Pancreas (tissue), 10 donors: ENCODE results near the gene LRBA. TPM values are rescaled to one million over a fixed set of nuclear protein-coding genes. Genes with fewer than 3 reads are reported as not detected.

ENCODE experiments used
- ATAC-seq, 4 donors: fragments of 200-7000 bp; cut with Tn5 transposase; one replicate each; pipeline versions ENCODE4 v1.8.0 to v1.9.1; 2020; ENCODE audit warnings: mild to moderate bottlenecking in 4 of 4, moderate library complexity in 4 of 4
- DNase-seq, 6 donors: peaks; one replicate each; pipeline ENCODE4 v3.0.0-alpha.2; 2020
- FAIRE-seq: peaks from 2 replicates; lab custom pipeline; 2012; peaks lifted over from hg19 to GRCh38; lab: Jason Lieb, UNC
- H3K27ac ChIP-seq, 4 donors: fragments of 200-600 bp; sonication (generic); 1 replicate in 3 of 4; 2 replicates in 1 of 4; pipeline versions ENCODE4 v1.5.0 to v1.8.0; 2020
- H3K27me3 ChIP-seq, 4 donors: fragments of 200-600 bp; one replicate each; pipeline ENCODE4 v1.8.0; 2021
- H3K36me3 ChIP-seq, 3 donors: fragments of 200-600 bp; sonication (generic) in 1 of 3; one replicate each; pipeline versions ENCODE4 v1.5.0 to v1.8.0; 2020 to 2021
- H3K4me1 ChIP-seq, 3 donors: fragments of 200-600 bp; one replicate each; pipeline ENCODE4 v1.8.0; 2021
- H3K4me3 ChIP-seq, 4 donors: fragments of 200-600 bp; sonication (generic) in 2 of 4; one replicate each; pipeline versions ENCODE4 v1.5.0 to v1.8.0; 2020 to 2021
- H3K9me3 ChIP-seq, 4 donors: fragments of 200-600 bp; one replicate each; pipeline ENCODE4 v1.8.0; 2021
- WGBS, 2 donors: extraction: QIAGEN DNeasy Blood & Tissue Kit; methylation state at CpG; one replicate each; pipeline ENCODE4 v1.1.7; 2013; 5-methylcytosine and 5-hydroxymethylcytosine counted together
- intact Hi-C, 3 donors: fragments of 100-400 bp; cut with DNase I; formaldehyde crosslinking; loops; one replicate each; pipeline versions ENCODE4 v1.11.1 to v1.14.2; 2022
- polyA plus RNA-seq, 2 donors: library from polyadenylated mRNA; stranded (reverse); fragments of 200-250 nt; gene quantifications; one replicate each; pipeline ENCODE4 v1.2.3, GENCODE V29; 2013
- total RNA-seq, 6 donors: library from RNA; stranded (reverse); fragmentation: NEBNext Ultra II Directional in 4 of 6; extraction: Animal tissue kit (Norgen Biotek cat#: 25700) in 4 of 6; gene quantifications; one replicate each; pipeline versions ENCODE4 v1.2.1 to v1.2.4, GENCODE V29; 2021 to 2023
- TF ChIP-seq, protein P1 (sequence below), 4 donors: fragments of 200-600 bp; sonication (generic) in 3 of 4; IDR thresholded peaks; one replicate each; pipeline versions ENCODE4 v1.5.0 to v1.8.0; 2021; ENCODE audit warnings: antibody characterized with exemption in 4 of 4
- donor health status: healthy with polysubstance abuse.
- donor health status: DM: no; HTN: no; CAD: no; lungs with moderate emphysema.
- donor health status: DM: no; HTN: no; CAD: no.
- donor health status: control.
- donor health status: control.
- donor health status: Bipolar disorder and iron deficiency.
- donor health status: DM: yes; HTN: yes; CAD: no.
- donor health status: DM: no; HTN: no; CAD: no.
- donor health status: DM: no; HTN: no; CAD: no.
- donor health status: DM: yes; HTN: yes; CAD: no.

LRBA gene
- total and polyA plus RNA-seq, 8 donors, result 6.6 to 35.3 (median 22.3) TPM

DNA sequence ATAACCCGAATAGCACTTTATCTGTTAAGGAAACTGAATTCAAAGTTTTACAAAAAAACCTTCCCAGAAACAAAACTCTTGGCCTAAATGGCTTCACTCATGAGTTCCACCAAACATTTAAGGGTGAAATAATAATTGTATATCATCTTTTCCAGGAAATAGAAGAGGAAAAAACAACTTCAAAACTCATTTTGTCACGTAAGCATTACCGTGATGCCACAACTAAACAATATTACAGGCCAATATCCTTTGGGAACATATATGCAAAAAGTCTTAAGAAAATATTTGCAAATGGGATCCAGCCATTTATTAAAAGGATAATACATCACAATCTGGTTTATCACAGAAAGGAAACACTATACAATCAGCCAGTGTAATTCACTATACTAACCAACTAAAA is 563.2 kb downstream of the LRBA start:
- Histone ChIP-seq H3K4me1 (no peaks in the 10 kb centered on the region), H3K27ac (no peak overlapping the region), H3K27me3 (no peaks in the 10 kb centered on the region), H3K9me3 (no peaks in the 10 kb centered on the region), H3K36me3 (no peaks in the 10 kb centered on the region), H3K4me3 (no peak overlapping the region)
- TF ChIP-seq, protein P1, sequence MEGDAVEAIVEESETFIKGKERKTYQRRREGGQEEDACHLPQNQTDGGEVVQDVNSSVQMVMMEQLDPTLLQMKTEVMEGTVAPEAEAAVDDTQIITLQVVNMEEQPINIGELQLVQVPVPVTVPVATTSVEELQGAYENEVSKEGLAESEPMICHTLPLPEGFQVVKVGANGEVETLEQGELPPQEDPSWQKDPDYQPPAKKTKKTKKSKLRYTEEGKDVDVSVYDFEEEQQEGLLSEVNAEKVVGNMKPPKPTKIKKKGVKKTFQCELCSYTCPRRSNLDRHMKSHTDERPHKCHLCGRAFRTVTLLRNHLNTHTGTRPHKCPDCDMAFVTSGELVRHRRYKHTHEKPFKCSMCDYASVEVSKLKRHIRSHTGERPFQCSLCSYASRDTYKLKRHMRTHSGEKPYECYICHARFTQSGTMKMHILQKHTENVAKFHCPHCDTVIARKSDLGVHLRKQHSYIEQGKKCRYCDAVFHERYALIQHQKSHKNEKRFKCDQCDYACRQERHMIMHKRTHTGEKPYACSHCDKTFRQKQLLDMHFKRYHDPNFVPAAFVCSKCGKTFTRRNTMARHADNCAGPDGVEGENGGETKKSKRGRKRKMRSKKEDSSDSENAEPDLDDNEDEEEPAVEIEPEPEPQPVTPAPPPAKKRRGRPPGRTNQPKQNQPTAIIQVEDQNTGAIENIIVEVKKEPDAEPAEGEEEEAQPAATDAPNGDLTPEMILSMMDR (IDR thresholded peaks at IDR 0.05), result no peak
- FAIRE-seq (no peak), ATAC-seq (no peak), DNase-seq (no peak)
- intact Hi-C loops, result no loop called here
- 88 to 89% methylated on average over 3 of the region's 3 CpGs for WGBS, 2 donors

DNA sequence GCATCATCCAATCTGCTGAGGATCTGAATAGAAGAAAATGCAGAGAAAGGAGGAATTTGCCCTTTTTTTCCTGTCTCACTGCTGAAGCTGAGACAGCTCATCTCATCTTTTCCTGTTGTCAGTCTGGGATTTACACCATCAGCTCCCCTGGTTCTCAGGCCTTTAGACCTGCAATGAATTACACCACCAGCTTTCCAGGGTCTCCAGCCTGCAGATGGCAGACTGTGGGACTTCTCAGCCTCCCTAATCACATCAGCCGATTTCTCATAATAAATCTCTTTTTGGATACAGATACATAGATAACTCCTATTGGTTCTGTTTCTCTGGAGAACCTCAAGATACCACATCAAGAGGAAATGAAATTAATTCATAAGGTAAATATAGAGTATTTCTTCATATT is 567.7 kb downstream of the LRBA start:
- intact Hi-C loops, result no loop called here
- Histone ChIP-seq H3K27ac (no peak overlapping the region), H3K27me3 (no peaks in the 10 kb centered on the region), H3K4me3 (no peak overlapping the region), H3K9me3 (no peaks in the 10 kb centered on the region), H3K4me1 (no peaks in the 10 kb centered on the region), H3K36me3 (no peaks in the 10 kb centered on the region)
- ATAC-seq (no peak), DNase-seq (no peak), FAIRE-seq (no peak)
- TF ChIP-seq, protein P1 (IDR thresholded peaks at IDR 0.05), result no peak
- 67 to 80% methylated on average over 1 of the region's 1 CpG for WGBS, 2 donors

DNA sequence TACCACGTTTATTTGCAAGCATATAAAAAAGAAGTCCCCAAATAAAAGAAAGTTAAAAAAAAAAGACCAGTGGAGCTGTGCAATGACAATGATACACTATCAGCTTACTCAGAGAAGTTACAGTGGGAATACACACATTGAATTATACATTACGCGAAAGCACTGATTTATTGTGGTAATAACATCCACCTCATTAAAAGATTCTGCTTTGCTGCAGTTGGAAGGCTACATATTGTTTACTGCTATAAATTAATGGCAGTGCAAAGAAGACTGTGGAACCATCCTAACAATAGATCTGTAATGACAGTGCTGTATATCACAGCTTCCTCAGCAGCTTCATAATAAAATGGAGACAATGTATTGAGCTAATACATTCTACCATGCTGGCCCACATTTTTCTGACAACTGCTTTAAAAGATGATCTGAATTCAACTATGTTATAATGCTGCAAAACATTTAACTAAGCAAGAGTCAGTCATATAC is 575.6 kb downstream of the LRBA start:
- H3K27me3 ChIP-seq, result no peaks in the 10 kb centered on the region
- ATAC-seq (no peak), FAIRE-seq (no peak), DNase-seq (no peak)
- WGBS, 2 donors, result 83 to 89% methylated on average over 3 of the region's 3 CpGs
- H3K4me3 ChIP-seq, result no peak overlapping the region
- H3K9me3 ChIP-seq, result no peaks in the 10 kb centered on the region
- no peaks in the 10 kb centered on the region for H3K36me3 ChIP-seq
- no peak overlapping the region for H3K27ac ChIP-seq
- H3K4me1 ChIP-seq, result no peaks in the 10 kb centered on the region
- intact Hi-C loops, result no loop called here
- TF ChIP-seq, protein P1 (IDR thresholded peaks at IDR 0.05), result no peak

DNA sequence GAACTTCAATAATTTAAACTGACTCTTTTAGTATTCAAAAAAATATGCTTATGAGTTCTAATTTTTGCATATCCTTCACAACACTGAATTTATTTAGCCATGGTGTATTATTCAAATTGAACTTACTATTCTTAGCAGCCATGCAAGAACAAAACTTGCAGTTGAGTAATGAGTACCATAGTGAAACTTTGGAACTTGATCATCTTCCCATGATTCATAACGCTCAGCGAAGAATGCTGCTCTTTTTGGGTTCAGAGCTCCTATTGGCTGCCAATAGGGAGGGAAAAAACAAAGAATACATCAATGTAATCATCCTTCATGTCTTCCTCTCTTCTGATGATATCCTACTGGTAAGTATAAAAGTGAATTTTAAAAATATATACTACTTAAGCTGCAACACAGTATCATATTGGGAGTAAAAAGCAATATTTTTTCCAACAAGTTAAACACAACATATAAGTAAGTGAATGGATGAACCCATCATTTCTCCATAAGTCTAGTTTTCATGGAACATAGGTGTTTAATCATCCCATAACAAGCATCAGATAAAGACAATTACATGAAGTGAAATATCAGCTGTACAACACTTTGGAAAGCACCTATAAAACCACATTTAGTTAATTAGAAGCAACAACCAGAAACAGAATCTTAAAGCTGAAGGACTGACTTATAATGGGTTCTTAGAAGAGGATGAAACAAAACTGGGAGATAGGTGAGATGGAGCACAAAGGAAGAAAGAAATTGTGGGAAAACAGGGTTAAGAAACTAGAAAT is 578.3 kb downstream of the LRBA start:
- ATAC-seq (no peak), FAIRE-seq (no peak), DNase-seq (no peak)
- H3K36me3 ChIP-seq, result no peaks in the 10 kb centered on the region
- no peaks in the 10 kb centered on the region for H3K27me3 ChIP-seq
- no peaks in the 10 kb centered on the region for H3K4me1 ChIP-seq
- no peak overlapping the region for H3K27ac ChIP-seq
- H3K4me3 ChIP-seq, result no peak overlapping the region
- 98 to 100% methylated on average over 2 of the region's 2 CpGs for WGBS, 2 donors
- TF ChIP-seq, protein P1 (IDR thresholded peaks at IDR 0.05), result no peak
- intact Hi-C loops, result no loop called here
- H3K9me3 ChIP-seq, result no peaks in the 10 kb centered on the region

DNA sequence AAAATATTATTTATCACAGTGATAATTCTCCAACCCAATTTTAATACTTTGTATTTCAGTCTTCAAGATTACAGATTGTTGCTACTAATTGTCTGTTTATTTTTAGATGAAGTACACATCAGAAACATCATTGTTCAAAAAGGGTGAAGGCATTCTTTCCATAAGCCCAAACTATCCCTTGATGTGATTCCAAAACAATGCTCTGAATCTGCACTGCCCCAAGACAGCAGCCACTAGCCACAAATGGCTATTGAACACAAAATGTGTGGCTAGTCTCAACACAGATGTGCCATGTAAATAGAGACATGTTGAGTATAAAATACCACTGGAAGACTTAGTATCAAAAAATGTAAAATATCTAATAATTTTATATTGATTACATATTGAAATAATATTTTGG is 583.9 kb downstream of the LRBA start:
- no peak for DNase-seq
- no peaks in the 10 kb centered on the region for H3K9me3 ChIP-seq
- H3K27ac ChIP-seq, result no peak overlapping the region
- no peak overlapping the region for H3K4me3 ChIP-seq
- TF ChIP-seq, protein P1 (IDR thresholded peaks at IDR 0.05), result no peak
- intact Hi-C loops, result no loop called here
- no peaks in the 10 kb centered on the region for H3K36me3 ChIP-seq
- no peak for ATAC-seq
- FAIRE-seq, result no peak
- no peaks in the 10 kb centered on the region for H3K4me1 ChIP-seq
- H3K27me3 ChIP-seq, result no peaks in the 10 kb centered on the region
